H9 (cell line): ENCODE measurements around the gene HPCAL4. TPM values are rescaled to one million over a fixed set of nuclear protein-coding genes. Genes with fewer than 3 reads are reported as not detected.

ENCODE experiments used
- DNase-seq: peaks from one replicate; pipeline ENCODE4 v3.0.0-alpha.2; 2017
- H2AFZ ChIP-seq: one replicate; pipeline ENCODE4 v1.6.1; 2013; ENCODE audit warnings: mild to moderate bottlenecking, low read length, control low read depth, moderate library complexity
- H2AK5ac ChIP-seq: 2 replicates; pipeline ENCODE4 v1.6.1; 2013; ENCODE audit warnings: low read length, control low read depth, mixed read lengths; ENCODE audit not compliant: insufficient read length
- H2BK120ac ChIP-seq: one replicate; pipeline ENCODE4 v1.6.1; 2013; ENCODE audit warnings: low read depth, mild to moderate bottlenecking, low read length, control low read depth, inconsistent platforms; ENCODE audit not compliant: poor library complexity, severe bottlenecking
- H2BK12ac ChIP-seq: 2 replicates; pipeline ENCODE4 v1.6.1; 2013; ENCODE audit warnings: low read length, control low read depth, mixed read lengths, low read depth; ENCODE audit not compliant: insufficient read length
- H2BK15ac ChIP-seq: 2 replicates; pipeline ENCODE4 v1.6.1; 2013; ENCODE audit warnings: low read depth, low read length, control low read depth
- H2BK20ac ChIP-seq: one replicate; pipeline ENCODE4 v1.6.1; 2013; ENCODE audit warnings: low read depth, mild to moderate bottlenecking, low read length, control low read depth, inconsistent platforms; ENCODE audit not compliant: poor library complexity, severe bottlenecking
- H2BK5ac ChIP-seq: 2 replicates; pipeline ENCODE4 v1.6.1; 2013; ENCODE audit warnings: low read length, control low read depth, mixed read lengths; ENCODE audit not compliant: insufficient read length
- H3K14ac ChIP-seq: 2 replicates; pipeline ENCODE4 v1.6.1; 2013; ENCODE audit warnings: low read length, control low read depth; ENCODE audit not compliant: insufficient read depth
- H3K18ac ChIP-seq: 2 replicates; pipeline ENCODE4 v1.6.1; 2013; ENCODE audit warnings: low read depth, mild to moderate bottlenecking, mixed read lengths, low read length, control low read depth; ENCODE audit not compliant: insufficient read length
- H3K23ac ChIP-seq: 2 replicates; pipeline ENCODE4 v1.6.1; 2013; ENCODE audit warnings: low read length, control low read depth, mixed read lengths, low read depth; ENCODE audit not compliant: insufficient read length
- H3K23me2 ChIP-seq: 2 replicates; pipeline ENCODE4 v1.6.1; 2013; ENCODE audit warnings: low read depth, mild to moderate bottlenecking, mixed read lengths, low read length, control low read depth; ENCODE audit not compliant: insufficient read length, poor library complexity, severe bottlenecking
- H3K27ac ChIP-seq: 2 replicates; pipeline ENCODE4 v1.5.1; 2013; ENCODE audit warnings: low read length, control low read depth, mixed read lengths, low read depth; ENCODE audit not compliant: insufficient read length
- H3K27me3 ChIP-seq: 2 replicates; pipeline ENCODE4 v1.6.1; 2013; ENCODE audit warnings: low read length, control low read depth, inconsistent platforms; ENCODE audit not compliant: insufficient read depth
- H3K4ac ChIP-seq: 2 replicates; pipeline ENCODE4 v1.6.1; 2013; ENCODE audit warnings: low read depth, mild to moderate bottlenecking, control low read depth, inconsistent platforms, low read length, moderate library complexity
- H3K4me1 ChIP-seq: 2 replicates; pipeline ENCODE4 v1.6.1; 2013; ENCODE audit warnings: low read length, control low read depth, inconsistent platforms; ENCODE audit not compliant: insufficient read depth
- H3K4me2 ChIP-seq: 2 replicates; pipeline ENCODE4 v1.6.1; 2013; ENCODE audit warnings: low read length, control low read depth, mixed read lengths; ENCODE audit not compliant: insufficient read length, insufficient read depth
- H3K56ac ChIP-seq: 2 replicates; pipeline ENCODE4 v1.6.1; 2013; ENCODE audit warnings: low read depth, mild to moderate bottlenecking, mixed read lengths, low read length, control low read depth; ENCODE audit not compliant: insufficient read length
- H3K79me1 ChIP-seq: 2 replicates; pipeline ENCODE4 v1.6.1; 2013; ENCODE audit warnings: low read depth, mild to moderate bottlenecking, moderate library complexity, low read length, control low read depth, inconsistent platforms; ENCODE audit not compliant: insufficient read depth, poor library complexity, severe bottlenecking
- H3K79me2 ChIP-seq: 2 replicates; pipeline ENCODE4 v1.6.1; 2013; ENCODE audit warnings: low read length, control low read depth, inconsistent platforms; ENCODE audit not compliant: insufficient read depth
- H3K9ac ChIP-seq: 2 replicates; pipeline ENCODE4 v1.6.1; 2013; ENCODE audit warnings: low read length, control low read depth, mixed read lengths; ENCODE audit not compliant: insufficient read length; ENCODE audit errors: extremely low read depth
- H3K9me3 ChIP-seq: one replicate; pipeline ENCODE4 v1.6.1; 2013; ENCODE audit warnings: low read depth, low read length, inconsistent platforms; ENCODE audit not compliant: control insufficient read depth
- H3T11ph ChIP-seq: one replicate; pipeline ENCODE4 v1.6.1; 2013; ENCODE audit warnings: mild to moderate bottlenecking, low read length, control low read depth, inconsistent platforms
- H4K20me1 ChIP-seq: one replicate; pipeline ENCODE4 v1.6.1; 2013; ENCODE audit not compliant: control insufficient read depth, insufficient read length, insufficient read depth
- H4K5ac ChIP-seq: 2 replicates; pipeline ENCODE4 v1.6.1; 2013; ENCODE audit warnings: low read depth, mild to moderate bottlenecking, mixed read lengths, low read length, control low read depth; ENCODE audit not compliant: insufficient read length
- H4K8ac ChIP-seq: replicated peaks from 2 replicates; pipeline ENCODE4 v1.6.1; 2013; ENCODE audit warnings: low read length, control low read depth, mixed read lengths, low read depth; ENCODE audit not compliant: insufficient read length
- H4K91ac ChIP-seq: 2 replicates; pipeline ENCODE4 v1.6.1; 2013; ENCODE audit warnings: low read depth, mild to moderate bottlenecking, moderate library complexity, mixed read lengths, low read length, control low read depth; ENCODE audit not compliant: insufficient read length
- H3K27ac Mint-ChIP-seq, 3 experiments: 2 replicates in 2 of 3; 3 replicates in 1 of 3; pipeline ENCODE4 v1.8.0; 2020 to 2021; ENCODE audit warnings: mixed read lengths in 3 of 3, mild to moderate bottlenecking in 1 of 3, moderate library complexity in 1 of 3
- H3K27me3 Mint-ChIP-seq: 2 replicates; pipeline ENCODE4 v1.8.0; 2021; ENCODE audit warnings: low read depth, mild to moderate bottlenecking, moderate library complexity, mixed read lengths
- H3K36me3 Mint-ChIP-seq, 3 experiments: 2 replicates in 2 of 3; 3 replicates in 1 of 3; pipeline ENCODE4 v1.8.0; 2020 to 2021; ENCODE audit warnings: low read depth in 3 of 3, mixed read lengths in 3 of 3; ENCODE audit not compliant: insufficient read depth in 1 of 3
- H3K4me1 Mint-ChIP-seq, 2 experiments: 2 replicates each; pipeline ENCODE4 v1.8.0; 2020; ENCODE audit warnings: mixed read lengths in 2 of 2
- H3K4me3 Mint-ChIP-seq, 2 experiments: 2 replicates in 1 of 2; 3 replicates in 1 of 2; pipeline ENCODE4 v1.8.0; 2020 to 2021; ENCODE audit warnings: mild to moderate bottlenecking in 2 of 2, mixed read lengths in 2 of 2, moderate library complexity in 1 of 2
- H3K9me3 Mint-ChIP-seq, 2 experiments: 2 replicates in 1 of 2; 3 replicates in 1 of 2; pipeline ENCODE4 v1.8.0; 2020; ENCODE audit warnings: mild to moderate bottlenecking in 2 of 2, mixed read lengths in 2 of 2, moderate library complexity in 1 of 2
- WGBS: extraction: QIAGEN DNeasy Blood & Tissue Kit; methylation state at CpG from one replicate; pipeline ENCODE4 v1.1.7; 2013; ENCODE audit warnings: missing lambda C conversion rate, low lambda C conversion rate, mixed read lengths; ENCODE audit not compliant: insufficient read length; ENCODE audit errors: extremely low coverage; 5-methylcytosine and 5-hydroxymethylcytosine counted together
- total RNA-seq: library from RNA; stranded (reverse); gene quantifications from 2 replicates; pipeline ENCODE4 v1.2.1, GENCODE V29; 2021
- TF ChIP-seq, protein P1 (sequence below): fragments of 200-600 bp; sonication (generic); conservative IDR thresholded peaks from 3 replicates; pipeline ENCODE4 v1.8.0; 2021; ENCODE audit warnings: antibody characterized with exemption, mild to moderate bottlenecking

The HPCAL4 gene
- total RNA-seq, 1 experiment from 2014 or later: 0.15 TPM

DNA sequence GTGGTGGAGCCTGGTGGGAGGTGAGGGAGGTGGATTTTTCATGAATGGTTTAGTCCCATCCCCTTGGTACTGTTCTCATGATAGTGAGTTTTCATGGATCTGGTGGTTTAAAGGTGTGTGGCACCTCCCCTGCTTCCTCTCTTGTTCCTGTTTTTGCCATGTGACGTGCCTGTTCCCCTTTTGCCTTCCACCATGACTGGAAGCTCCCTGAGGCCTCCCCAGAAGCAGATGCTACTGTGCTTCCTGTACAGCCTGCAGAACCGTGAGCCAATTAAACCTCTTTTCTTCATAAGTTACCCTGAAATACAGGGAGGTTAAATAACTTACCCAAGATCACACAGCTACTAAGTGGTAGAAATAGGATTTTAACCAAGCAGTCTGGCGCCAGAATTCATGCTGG, 47.5 kb downstream of the HPCAL4 start:
- no peak overlapping the region for H2BK12ac ChIP-seq

More for the DNA sequence above, 47.5 kb downstream of the HPCAL4 start:
- Histone ChIP-seq H2BK120ac (no peak overlapping the region), H4K5ac (no peak overlapping the region), H2AFZ (no peak overlapping the region), H3K79me2 (no peaks in the 10 kb centered on the region), H4K91ac (no peak overlapping the region), H3K23ac (no peak overlapping the region), H4K20me1 (no peaks in the 10 kb centered on the region), H3K18ac (no peak overlapping the region), H3K79me1 (no peaks in the 10 kb centered on the region), H3K56ac (no peak overlapping the region), H2BK5ac (no peak overlapping the region), H3K14ac (no peak overlapping the region), H2AK5ac (no peak overlapping the region), H3K27me3 (peaks cover 1% of the 10 kb centered on the region; the same call in 1 of the 2 replicates), H3K4me1 (no peaks in the 10 kb centered on the region), H3T11ph (no peak overlapping the region), H2BK20ac (no peak overlapping the region), H3K4me2 (no peak overlapping the region), H3K4ac (no peak overlapping the region), H2BK15ac (no peak overlapping the region), H3K23me2 (no peaks in the 10 kb centered on the region), H3K27ac (no peak overlapping the region), H3K9ac (no peak overlapping the region), H3K9me3 (no peaks in the 10 kb centered on the region), H4K8ac (no peak overlapping the region)
- DNase-seq: no peak
- Mint-ChIP-seq H3K27me3 (peaks cover 85% of the 10 kb centered on the region), H3K36me3 (no peaks in the 10 kb centered on the region), H3K27ac (no peak overlapping the region; a peak in 1 of 7 replicates), H3K4me1 (peaks cover 9 to 25% of the 10 kb centered on the region in 2 experiments), H3K9me3 (no peaks in the 10 kb centered on the region), H3K4me3 (no peak overlapping the region)
- no CpG with 5 or more reads among the region's 3 CpGs for WGBS
- TF ChIP-seq, protein P1, sequence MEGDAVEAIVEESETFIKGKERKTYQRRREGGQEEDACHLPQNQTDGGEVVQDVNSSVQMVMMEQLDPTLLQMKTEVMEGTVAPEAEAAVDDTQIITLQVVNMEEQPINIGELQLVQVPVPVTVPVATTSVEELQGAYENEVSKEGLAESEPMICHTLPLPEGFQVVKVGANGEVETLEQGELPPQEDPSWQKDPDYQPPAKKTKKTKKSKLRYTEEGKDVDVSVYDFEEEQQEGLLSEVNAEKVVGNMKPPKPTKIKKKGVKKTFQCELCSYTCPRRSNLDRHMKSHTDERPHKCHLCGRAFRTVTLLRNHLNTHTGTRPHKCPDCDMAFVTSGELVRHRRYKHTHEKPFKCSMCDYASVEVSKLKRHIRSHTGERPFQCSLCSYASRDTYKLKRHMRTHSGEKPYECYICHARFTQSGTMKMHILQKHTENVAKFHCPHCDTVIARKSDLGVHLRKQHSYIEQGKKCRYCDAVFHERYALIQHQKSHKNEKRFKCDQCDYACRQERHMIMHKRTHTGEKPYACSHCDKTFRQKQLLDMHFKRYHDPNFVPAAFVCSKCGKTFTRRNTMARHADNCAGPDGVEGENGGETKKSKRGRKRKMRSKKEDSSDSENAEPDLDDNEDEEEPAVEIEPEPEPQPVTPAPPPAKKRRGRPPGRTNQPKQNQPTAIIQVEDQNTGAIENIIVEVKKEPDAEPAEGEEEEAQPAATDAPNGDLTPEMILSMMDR: no peak
